Measurements from ENCODE around the gene SLC12A7. TPM values are rescaled to one million over a fixed set of nuclear protein-coding genes. Genes with fewer than 3 reads are reported as not detected.
A peak's percentile ranks its signal among the peaks of the same experiment; 100 is the strongest.

The SLC12A7 gene
- total and polyA plus RNA-seq, 7 experiments from 2014 or later: 6.4 to 101 (median 61.9) TPM

GRCh38 chr5:1152156-1152555 lies 40.3 kb upstream of the SLC12A7 start:
- intact Hi-C loops (cut with micrococcal nuclease): no loop called here
- Mint-ChIP-seq H3K4me1 (peaks cover 0 to 7% (median 4%) of the 10 kb centered on the region in 7 donors), H3K36me3 (peaks cover 0 to 2% (median 0%) of the 10 kb centered on the region in 5 donors), H3K4me3 (peak overlapping the region in 1 of 10 donors; percentile 29), H3K27me3 (peaks cover 15 to 39% (median 17%) of the 10 kb centered on the region in 5 donors), H3K27ac (no peak overlapping the region), H3K9me3 (peaks cover 0 to 6% (median under 1%) of the 10 kb centered on the region in 11 donors)
- Histone ChIP-seq H3K27ac (ENCODE audit: low read depth, low read length) (no peak overlapping the region), H3K9me3 (ENCODE audit: control insufficient read depth in 2 of 3, low read length in 3 of 3) (no peaks in the 10 kb centered on the region), H3K4me3 (ENCODE audit: low read length) (no peak overlapping the region), H3K36me3 (ENCODE audit: control insufficient read depth in 2 of 3, insufficient read depth in 3 of 3, low read length in 3 of 3) (no peaks in the 10 kb centered on the region), H3K27me3 (ENCODE audit: control insufficient read depth in 2 of 2, insufficient read depth in 2 of 2, low read length in 2 of 2) (no peaks in the 10 kb centered on the region), H3K4me1 (ENCODE audit: control insufficient read depth in 2 of 2, insufficient read depth in 2 of 2, low read length in 2 of 2) (peaks cover 0 to 11% of the 10 kb centered on the region in 2 donors)
- DNase-seq: no peak
- ATAC-seq: peak; percentile 65
- CTCF ChIA-PET: no interaction called here
- POLR2A ChIA-PET: no interaction called here

DNA sequence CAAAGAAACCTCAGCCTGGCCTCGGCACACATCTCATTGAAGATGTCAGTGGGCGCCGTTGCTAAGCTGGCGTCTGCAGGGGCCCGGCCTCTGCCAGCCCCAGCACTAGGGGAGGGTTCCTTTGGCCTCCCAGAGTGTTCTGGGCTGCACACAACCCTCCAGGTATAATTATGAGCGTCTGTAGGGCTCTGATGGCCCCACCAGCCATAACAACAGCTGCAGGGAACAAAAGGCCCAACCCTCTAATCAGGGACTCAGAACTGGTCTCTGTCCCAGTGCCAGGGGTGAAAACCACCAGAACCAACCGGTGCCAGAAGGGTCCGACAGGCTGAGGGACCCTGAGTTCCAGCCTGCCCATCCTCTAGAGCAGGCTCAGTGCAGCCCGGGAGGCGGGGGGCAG lies 39.5 kb upstream of the SLC12A7 start:
- H3K36me3 ChIP-seq (ENCODE audit: control insufficient read depth in 2 of 3, insufficient read depth in 3 of 3, low read length in 3 of 3): no peaks in the 10 kb centered on the region
- intact Hi-C loops (cut with micrococcal nuclease): no loop called here
- DNase-seq: no peak
- H3K4me1 Mint-ChIP-seq: peaks cover 0 to 6% (median 4%) of the 10 kb centered on the region in 7 donors
- ATAC-seq: no peak
- H3K36me3 Mint-ChIP-seq: no peaks in the 10 kb centered on the region
- peaks cover 0 to 11% of the 10 kb centered on the region in 2 donors for H3K4me1 ChIP-seq (ENCODE audit: control insufficient read depth in 2 of 2, insufficient read depth in 2 of 2, low read length in 2 of 2)
- ChIA-PET POLR2A (no interaction called here), CTCF (no interaction called here)
- peaks cover 12 to 31% (median 14%) of the 10 kb centered on the region in 5 donors for H3K27me3 Mint-ChIP-seq
- H3K27me3 ChIP-seq (ENCODE audit: control insufficient read depth in 2 of 2, insufficient read depth in 2 of 2, low read length in 2 of 2): no peaks in the 10 kb centered on the region
- no peak overlapping the region for H3K27ac ChIP-seq (ENCODE audit: low read depth, low read length)
- no peak overlapping the region for H3K27ac Mint-ChIP-seq
- H3K9me3 Mint-ChIP-seq: no peaks in the 10 kb centered on the region
- H3K4me3 Mint-ChIP-seq: no peak overlapping the region
- H3K9me3 ChIP-seq (ENCODE audit: control insufficient read depth in 2 of 3, low read length in 3 of 3): no peaks in the 10 kb centered on the region
- no peak overlapping the region for H3K4me3 ChIP-seq (ENCODE audit: low read length)

- peaks cover 0 to 6% (median 4%) of the 10 kb centered on the region in 7 donors for H3K4me1 Mint-ChIP-seq
- ChIA-PET CTCF (interaction anchor here (0.6 kb wide), 1 partner anchor 494 kb away, joined by 3 read pairs; no protein-coding TSS in a partner anchor), POLR2A (no interaction called here)
- no peak for ATAC-seq
- Histone ChIP-seq H3K9me3 (ENCODE audit: control insufficient read depth in 2 of 3, low read length in 3 of 3) (no peaks in the 10 kb centered on the region), H3K36me3 (ENCODE audit: control insufficient read depth in 2 of 3, insufficient read depth in 3 of 3, low read length in 3 of 3) (no peaks in the 10 kb centered on the region), H3K4me3 (ENCODE audit: low read length) (no peak overlapping the region), H3K27me3 (ENCODE audit: control insufficient read depth in 2 of 2, insufficient read depth in 2 of 2, low read length in 2 of 2) (no peaks in the 10 kb centered on the region), H3K27ac (ENCODE audit: low read depth, low read length) (no peak overlapping the region), H3K4me1 (ENCODE audit: control insufficient read depth in 2 of 2, insufficient read depth in 2 of 2, low read length in 2 of 2) (peaks cover 0 to 11% of the 10 kb centered on the region in 2 donors)
- no peak overlapping the region for H3K4me3 Mint-ChIP-seq
- peaks cover 12 to 31% (median 14%) of the 10 kb centered on the region in 5 donors for H3K27me3 Mint-ChIP-seq
- H3K36me3 Mint-ChIP-seq: no peaks in the 10 kb centered on the region
- intact Hi-C loops (cut with micrococcal nuclease): no loop called here
- H3K9me3 Mint-ChIP-seq: no peaks in the 10 kb centered on the region
- no peak overlapping the region for H3K27ac Mint-ChIP-seq
- no peak for DNase-seq
Measured at GRCh38 chr5:1150866-1151265, 39.0 kb upstream of the SLC12A7 start.

GRCh38 chr5:1144638-1145396 lies 33.0 kb upstream of the SLC12A7 start:
- Histone ChIP-seq H3K27me3 (ENCODE audit: control insufficient read depth in 2 of 2, insufficient read depth in 2 of 2, low read length in 2 of 2) (no peaks in the 10 kb centered on the region), H3K4me3 (ENCODE audit: low read length) (no peak overlapping the region), H3K36me3 (ENCODE audit: control insufficient read depth in 2 of 3, insufficient read depth in 3 of 3, low read length in 3 of 3) (no peaks in the 10 kb centered on the region), H3K4me1 (ENCODE audit: control insufficient read depth in 2 of 2, insufficient read depth in 2 of 2, low read length in 2 of 2) (no peaks in the 10 kb centered on the region), H3K9me3 (ENCODE audit: control insufficient read depth in 2 of 3, low read length in 3 of 3) (no peaks in the 10 kb centered on the region), H3K27ac (ENCODE audit: low read depth, low read length) (no peak overlapping the region)
- H3K27ac Mint-ChIP-seq: no peak overlapping the region
- intact Hi-C loops (cut with micrococcal nuclease): no loop called here
- peaks cover 0 to 4% (median 0%) of the 10 kb centered on the region in 5 donors for H3K27me3 Mint-ChIP-seq
- no peak for DNase-seq
- no peak for ATAC-seq
- POLR2A ChIA-PET: interaction anchor here (0.7 kb wide), 1 partner anchor 211 kb away, joined by 3 read pairs; no protein-coding TSS in a partner anchor
- no peak overlapping the region for H3K4me3 Mint-ChIP-seq
- CTCF ChIA-PET: interaction anchor here (1.7 kb wide), 1 partner anchor 221 kb away, joined by 5 read pairs; no protein-coding TSS in a partner anchor
- peaks cover 0 to 6% (median 4%) of the 10 kb centered on the region in 7 donors for H3K4me1 Mint-ChIP-seq
- no peaks in the 10 kb centered on the region for H3K9me3 Mint-ChIP-seq
- no peaks in the 10 kb centered on the region for H3K36me3 Mint-ChIP-seq

- H3K4me1 Mint-ChIP-seq: peaks cover 0 to 6% (median 4%) of the 10 kb centered on the region in 7 donors
- ChIA-PET POLR2A (no interaction called here), CTCF (interaction anchor here (1.7 kb wide), 1 partner anchor 220 kb away, joined by 5 read pairs; no protein-coding TSS in a partner anchor)
- no peak overlapping the region for H3K27ac ChIP-seq (ENCODE audit: low read depth, low read length)
- no peaks in the 10 kb centered on the region for H3K9me3 Mint-ChIP-seq
- no peaks in the 10 kb centered on the region for H3K4me1 ChIP-seq (ENCODE audit: control insufficient read depth in 2 of 2, insufficient read depth in 2 of 2, low read length in 2 of 2)
- no peak overlapping the region for H3K27ac Mint-ChIP-seq
- no peaks in the 10 kb centered on the region for H3K27me3 ChIP-seq (ENCODE audit: control insufficient read depth in 2 of 2, insufficient read depth in 2 of 2, low read length in 2 of 2)
- no peak overlapping the region for H3K4me3 ChIP-seq (ENCODE audit: low read length)
- no peak overlapping the region for H3K4me3 Mint-ChIP-seq
- no peaks in the 10 kb centered on the region for H3K36me3 ChIP-seq (ENCODE audit: control insufficient read depth in 2 of 3, insufficient read depth in 3 of 3, low read length in 3 of 3)
- H3K9me3 ChIP-seq (ENCODE audit: control insufficient read depth in 2 of 3, low read length in 3 of 3): no peaks in the 10 kb centered on the region
- H3K27me3 Mint-ChIP-seq: peaks cover 0 to 4% (median 0%) of the 10 kb centered on the region in 5 donors
- intact Hi-C loops (cut with micrococcal nuclease): no loop called here
- H3K36me3 Mint-ChIP-seq: no peaks in the 10 kb centered on the region
- ATAC-seq (no peak), DNase-seq (no peak)
Measured at GRCh38 chr5:1144089-1144488, 32.2 kb upstream of the SLC12A7 start.

GRCh38 chr5:1143670-1143951 lies 31.7 kb upstream of the SLC12A7 start:
- Mint-ChIP-seq H3K9me3 (no peaks in the 10 kb centered on the region), H3K4me1 (peaks cover 0 to 6% (median 4%) of the 10 kb centered on the region in 7 donors), H3K27ac (no peak overlapping the region), H3K4me3 (no peak overlapping the region), H3K36me3 (no peaks in the 10 kb centered on the region), H3K27me3 (peaks cover 0 to 4% (median 0%) of the 10 kb centered on the region in 5 donors)
- Histone ChIP-seq H3K4me1 (ENCODE audit: control insufficient read depth in 2 of 2, insufficient read depth in 2 of 2, low read length in 2 of 2) (no peaks in the 10 kb centered on the region), H3K9me3 (ENCODE audit: control insufficient read depth in 2 of 3, low read length in 3 of 3) (no peaks in the 10 kb centered on the region), H3K4me3 (ENCODE audit: low read length) (no peak overlapping the region), H3K36me3 (ENCODE audit: control insufficient read depth in 2 of 3, insufficient read depth in 3 of 3, low read length in 3 of 3) (no peaks in the 10 kb centered on the region), H3K27ac (ENCODE audit: low read depth, low read length) (no peak overlapping the region), H3K27me3 (ENCODE audit: control insufficient read depth in 2 of 2, insufficient read depth in 2 of 2, low read length in 2 of 2) (no peaks in the 10 kb centered on the region)
- ATAC-seq (no peak), DNase-seq (no peak)
- POLR2A ChIA-PET: no interaction called here
- intact Hi-C loops (cut with micrococcal nuclease): no loop called here
- CTCF ChIA-PET: interaction anchor here (0.5 to 1.7 kb wide), 2 partner anchors 220 to 437 kb away, joined by 4 to 5 read pairs; no protein-coding TSS in a partner anchor
